Gastroesophageal sphincter (tissue), 4 donors: Measurements from ENCODE around the gene SLC7A6OS. TPM values are rescaled to one million over a fixed set of nuclear protein-coding genes. Genes with fewer than 3 reads are reported as not detected.

Source experiments
- ATAC-seq: fragments of 150-250 bp; one replicate; pipeline ENCODE4 v1.9.1; 2016; ENCODE audit warnings: mild to moderate bottlenecking, moderate library complexity
- H3K27ac ChIP-seq, 4 donors: fragments of 200-600 bp; sonication (generic) in 3 of 4; 1 replicate in 3 of 4; 2 replicates in 1 of 4; pipeline ENCODE4 v1.5.1; 2016 to 2019
- H3K27me3 ChIP-seq: fragments of 200-600 bp; sonication (generic); one replicate; pipeline ENCODE4 v1.5.1; 2019
- H3K36me3 ChIP-seq, 2 donors: fragments of 200-600 bp; sonication (generic); one replicate each; pipeline ENCODE4 v1.5.1; 2019; ENCODE audit warnings: control low read depth in 1 of 2
- H3K4me1 ChIP-seq, 3 donors: fragments of 200-600 bp; sonication (generic); 1 replicate in 2 of 3; 2 replicates in 1 of 3; pipeline ENCODE4 v1.5.1; 2016 to 2019; ENCODE audit warnings: control low read depth in 2 of 3
- H3K4me3 ChIP-seq, 2 donors: fragments of 200-600 bp; sonication (generic); one replicate each; pipeline ENCODE4 v1.5.1; 2019; ENCODE audit warnings: mild to moderate bottlenecking in 1 of 2, moderate library complexity in 1 of 2
- H3K9me3 ChIP-seq, 3 donors: fragments of 200-600 bp; sonication (generic); one replicate each; pipeline ENCODE4 v1.5.1; 2017 to 2019; ENCODE audit warnings: control low read depth in 2 of 3
- EP300 ChIP-seq: sonication (generic); formaldehyde crosslinking; IDR thresholded peaks from one replicate; pipeline ENCODE4 v1.6.1; 2017; ENCODE audit warnings: antibody characterized with exemption, mild to moderate bottlenecking
- POLR2A ChIP-seq, 2 donors: fragments of 450-650 bp; IDR thresholded peaks; one replicate each; pipeline ENCODE4 v1.6.1; 2017; ENCODE audit warnings: antibody characterized with exemption in 2 of 2, mild to moderate bottlenecking in 2 of 2, moderate library complexity in 1 of 2
- POLR2AphosphoS5 ChIP-seq: sonication (generic); formaldehyde crosslinking; IDR thresholded peaks from one replicate; pipeline ENCODE4 v1.6.1; 2017; ENCODE audit warnings: antibody characterized with exemption
- WGBS, 2 donors: methylation state at CpG; one replicate each; pipeline ENCODE4 v1.1.5; 2018; ENCODE audit warnings: low coverage in 1 of 2; 5-methylcytosine and 5-hydroxymethylcytosine counted together
- total RNA-seq, 4 donors: library from RNA; depleted of rRNA; stranded (reverse); fragments of >200 nt; gene quantifications; one replicate each; pipeline ENCODE4 v1.1.0, GENCODE V29; 2016
- TF ChIP-seq, protein P1 (sequence below), 4 experiments: fragments of 200-600 bp in 2 of 4; fragments of 450-650 bp in 2 of 4; sonication (generic) in 1 of 4; IDR thresholded peaks; one replicate each; pipeline ENCODE4 v1.5.1; 2017 to 2019; ENCODE audit warnings: antibody characterized with exemption in 4 of 4, mild to moderate bottlenecking in 2 of 4, moderate library complexity in 2 of 4

Gene SLC7A6OS
- total RNA-seq, 4 donors from 2014 or later, result 10.4 to 18.2 (median 11.2) TPM

DNA sequence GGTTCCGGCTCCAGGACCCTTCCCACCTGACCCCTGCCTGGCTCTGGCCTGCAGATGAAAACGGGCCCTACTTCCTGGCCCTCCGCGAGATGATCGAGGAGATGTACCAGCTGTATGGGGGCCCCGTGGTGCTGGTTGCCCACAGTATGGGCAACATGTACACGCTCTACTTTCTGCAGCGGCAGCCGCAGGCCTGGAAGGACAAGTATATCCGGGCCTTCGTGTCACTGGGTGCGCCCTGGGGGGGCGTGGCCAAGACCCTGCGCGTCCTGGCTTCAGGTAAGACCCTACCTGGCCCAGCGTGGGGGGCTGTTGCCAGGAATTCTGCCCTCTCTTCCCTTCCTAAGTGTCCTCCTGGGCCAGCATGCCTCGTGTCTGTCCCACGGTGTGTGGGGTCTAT, 55.0 kb downstream of the SLC7A6OS start:
- Histone ChIP-seq H3K4me3 (no peak overlapping the region), H3K27ac (no peak overlapping the region), H3K9me3 (no peaks in the 10 kb centered on the region), H3K27me3 (no peaks in the 10 kb centered on the region), H3K36me3 (peaks cover 0 to 99% of the 10 kb centered on the region in 2 donors), H3K4me1 (peaks cover 0 to 8% (median 0%) of the 10 kb centered on the region in 3 donors)
- ATAC-seq, result no peak
- no peak for TF ChIP-seq EP300
- no peak for TF ChIP-seq POLR2AphosphoS5
- no peak for TF ChIP-seq POLR2A (IDR thresholded peaks at IDR 0.05)
- TF ChIP-seq, protein P1, sequence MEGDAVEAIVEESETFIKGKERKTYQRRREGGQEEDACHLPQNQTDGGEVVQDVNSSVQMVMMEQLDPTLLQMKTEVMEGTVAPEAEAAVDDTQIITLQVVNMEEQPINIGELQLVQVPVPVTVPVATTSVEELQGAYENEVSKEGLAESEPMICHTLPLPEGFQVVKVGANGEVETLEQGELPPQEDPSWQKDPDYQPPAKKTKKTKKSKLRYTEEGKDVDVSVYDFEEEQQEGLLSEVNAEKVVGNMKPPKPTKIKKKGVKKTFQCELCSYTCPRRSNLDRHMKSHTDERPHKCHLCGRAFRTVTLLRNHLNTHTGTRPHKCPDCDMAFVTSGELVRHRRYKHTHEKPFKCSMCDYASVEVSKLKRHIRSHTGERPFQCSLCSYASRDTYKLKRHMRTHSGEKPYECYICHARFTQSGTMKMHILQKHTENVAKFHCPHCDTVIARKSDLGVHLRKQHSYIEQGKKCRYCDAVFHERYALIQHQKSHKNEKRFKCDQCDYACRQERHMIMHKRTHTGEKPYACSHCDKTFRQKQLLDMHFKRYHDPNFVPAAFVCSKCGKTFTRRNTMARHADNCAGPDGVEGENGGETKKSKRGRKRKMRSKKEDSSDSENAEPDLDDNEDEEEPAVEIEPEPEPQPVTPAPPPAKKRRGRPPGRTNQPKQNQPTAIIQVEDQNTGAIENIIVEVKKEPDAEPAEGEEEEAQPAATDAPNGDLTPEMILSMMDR (IDR thresholded peaks at IDR 0.05), result no peak
- WGBS, 2 donors, result 93 to 100% methylated on average over 1 to 6 of the region's 18 CpGs

GRCh38 chr16:68253721-68254120, 57.0 kb downstream of the SLC7A6OS start:
- Histone ChIP-seq H3K27me3 (no peaks in the 10 kb centered on the region), H3K4me3 (no peak overlapping the region), H3K4me1 (peaks cover 0 to 10% (median 0%) of the 10 kb centered on the region in 3 donors), H3K36me3 (peaks cover 0 to 99% of the 10 kb centered on the region in 2 donors), H3K27ac (no peak overlapping the region), H3K9me3 (no peaks in the 10 kb centered on the region)
- no peak for ATAC-seq
- 80% methylated on average over 1 of the region's 4 CpGs; no CpG with 5 or more reads in 1 of the 2 donors for WGBS, 2 donors
- TF ChIP-seq POLR2AphosphoS5 (no peak), EP300 (no peak), POLR2A (IDR thresholded peaks at IDR 0.05) (no peak)
- TF ChIP-seq, protein P1 (IDR thresholded peaks at IDR 0.05), result no peak

- no peak overlapping the region for H3K4me3 ChIP-seq
- H3K27ac ChIP-seq, result peak overlapping the region in 1 of 4 donors; percentile 29
- no peak for ATAC-seq
- peaks cover 0 to 90% of the 10 kb centered on the region in 2 donors for H3K36me3 ChIP-seq
- no peaks in the 10 kb centered on the region for H3K9me3 ChIP-seq
- H3K4me1 ChIP-seq, result peaks cover 0 to 12% (median 2%) of the 10 kb centered on the region in 3 donors
- 33 to 100% methylated on average over 1 to 2 of the region's 5 CpGs for WGBS, 2 donors
- H3K27me3 ChIP-seq, result no peaks in the 10 kb centered on the region
- TF ChIP-seq POLR2A (IDR thresholded peaks at IDR 0.05), result no peak
- TF ChIP-seq, protein P1 (IDR thresholded peaks at IDR 0.05), result no peak
- no peak for TF ChIP-seq POLR2AphosphoS5
- no peak for TF ChIP-seq EP300
Measured at GRCh38 chr16:68252383-68252782, 58.4 kb downstream of the SLC7A6OS start.

DNA sequence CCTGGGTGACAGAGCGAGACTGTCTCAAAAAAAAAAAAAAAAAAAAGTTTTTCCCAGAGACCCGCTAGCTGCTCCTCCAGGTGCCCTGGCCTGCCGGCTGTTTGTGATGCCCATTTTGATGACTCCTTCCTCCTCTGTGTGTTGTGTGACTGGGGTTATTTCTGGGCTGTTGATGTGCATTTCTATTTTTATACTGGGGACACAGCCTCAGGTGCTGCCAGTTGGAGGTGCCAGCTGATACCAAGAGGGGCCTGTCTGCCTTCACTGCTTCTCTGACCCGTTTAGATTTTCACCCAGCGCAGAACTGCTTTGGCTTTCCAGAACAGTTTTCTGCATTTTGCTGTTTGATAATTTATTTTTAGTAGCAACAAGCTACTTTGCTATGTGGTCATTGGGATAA, 58.9 kb downstream of the SLC7A6OS start:
- TF ChIP-seq POLR2A (IDR thresholded peaks at IDR 0.05) (no peak), EP300 (no peak), POLR2AphosphoS5 (no peak)
- TF ChIP-seq, protein P1 (IDR thresholded peaks at IDR 0.05), result no peak
- H3K4me1 ChIP-seq, result peaks cover 0 to 18% (median 7%) of the 10 kb centered on the region in 3 donors
- 77 to 92% methylated on average over 3 to 5 of the region's 5 CpGs for WGBS, 2 donors
- H3K4me3 ChIP-seq, result no peak overlapping the region
- no peaks in the 10 kb centered on the region for H3K9me3 ChIP-seq
- no peak for ATAC-seq
- peak overlapping the region in 1 of 4 donors; percentile 29 for H3K27ac ChIP-seq
- H3K36me3 ChIP-seq, result peaks cover 0 to 85% of the 10 kb centered on the region in 2 donors
- no peaks in the 10 kb centered on the region for H3K27me3 ChIP-seq

- Histone ChIP-seq H3K27ac (no peak overlapping the region), H3K4me3 (no peak overlapping the region), H3K9me3 (no peaks in the 10 kb centered on the region), H3K4me1 (peaks cover 0 to 27% (median 16%) of the 10 kb centered on the region in 3 donors), H3K36me3 (peaks cover 0 to 76% of the 10 kb centered on the region in 2 donors), H3K27me3 (no peaks in the 10 kb centered on the region)
- 78 to 89% methylated on average over 5 of the region's 6 CpGs for WGBS, 2 donors
- TF ChIP-seq EP300 (no peak), POLR2AphosphoS5 (no peak), POLR2A (IDR thresholded peaks at IDR 0.05) (no peak)
- TF ChIP-seq, protein P1 (IDR thresholded peaks at IDR 0.05), result no peak
- no peak for ATAC-seq
Measured at GRCh38 chr16:68250951-68251350, 59.8 kb downstream of the SLC7A6OS start.
